D341Med (cell line): ENCODE measurements around the gene FRMD1.

Experiments
- DNase-seq: peaks from one replicate; pipeline ENCODE4 v3.0.0; 2012; ENCODE audit warnings: low spot score

Gene FRMD1

DNA sequence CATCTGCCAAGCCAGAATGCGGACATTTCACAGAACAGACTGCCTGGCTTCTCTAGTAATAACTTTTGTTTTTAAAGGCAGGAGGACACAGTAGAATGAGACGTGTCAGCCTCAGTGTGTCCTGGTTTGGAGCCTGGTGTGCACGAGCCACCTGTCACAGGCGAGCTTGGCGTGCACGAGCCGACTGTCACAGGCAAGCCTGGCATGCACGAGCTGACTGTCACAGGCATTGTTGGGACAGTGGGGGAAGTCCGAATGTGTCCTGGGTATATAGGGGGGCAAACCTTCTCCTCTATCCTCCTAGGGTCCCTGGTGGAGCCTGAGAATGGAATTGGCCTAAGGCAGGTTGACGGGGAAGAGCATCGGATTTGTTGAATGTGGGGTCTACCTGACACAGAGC lies 74.1 kb downstream of the FRMD1 start:
- DNase-seq, result no peak

GRCh38 chr6:168004023-168004422 lies 75.0 kb downstream of the FRMD1 start:
- DNase-seq, result no peak
